ENCODE data around the gene A1CF.

- TF ChIP-seq CTCF (IDR thresholded peaks at IDR 0.05; ENCODE audit: borderline replicate concordance, extremely low read depth, low read length, poor library complexity, severe bottlenecking) (no peak), EZH2 (IDR thresholded peaks at IDR 0.05; ENCODE audit: borderline replicate concordance, low read depth, low read length, severe bottlenecking) (no peak)
Measured at GRCh38 chr10:50862719-50863118, 22.7 kb downstream of the A1CF start.

Data from DND-41 (cell line).